Measurements from ENCODE around the gene A2ML1.
"Not testable (repeated sequence)": the region's sequence is repeated elsewhere in the genome, so short reads cannot be mapped to it uniquely, and the experiment has no call there.

A2ML1 gene

GRCh38 chr12:8822298-8822697 is at the start of gene A2ML1:
Gene A2ML1, plus strand, starts transcription at chr12:8822621. Its CDS starts 31 bp downstream, at chr12:8822652.
- DNase-seq (ENCODE audit: low read depth in 2 of 2) = no peak

- DNase-seq (ENCODE audit: low read depth in 2 of 2) = no peak
Measured at GRCh38 chr12:8773461-8773860, 49.0 kb upstream of the A2ML1 start.

- DNase-seq (ENCODE audit: low read depth in 2 of 2) = no peak
Measured at GRCh38 chr12:8779281-8779680, 43.1 kb upstream of the A2ML1 start.

- DNase-seq (ENCODE audit: low read depth in 2 of 2) = no peak
Measured at GRCh38 chr12:8779862-8780261, 42.6 kb upstream of the A2ML1 start.

GRCh38 chr12:8780389-8780788 is 42.0 kb upstream of the A2ML1 start:
- no peak for DNase-seq (ENCODE audit: low read depth in 2 of 2)

GRCh38 chr12:8781381-8782127 is 40.9 kb upstream of the A2ML1 start:
- no peak for DNase-seq (ENCODE audit: low read depth in 2 of 2)

- DNase-seq (ENCODE audit: low read depth in 2 of 2) = no peak
Measured at GRCh38 chr12:8784290-8784888, 38.0 kb upstream of the A2ML1 start.

GRCh38 chr12:8785499-8785898 is 36.9 kb upstream of the A2ML1 start:
- DNase-seq (ENCODE audit: low read depth in 2 of 2) = no peak

GRCh38 chr12:8787206-8787605 is 35.2 kb upstream of the A2ML1 start:
- DNase-seq (ENCODE audit: low read depth in 2 of 2) = not testable (repeated sequence)

- not testable (repeated sequence) for DNase-seq (ENCODE audit: low read depth in 2 of 2)
Measured at GRCh38 chr12:8788706-8789105, 33.7 kb upstream of the A2ML1 start.

GRCh38 chr12:8789341-8790013 is 32.9 kb upstream of the A2ML1 start:
- not testable (repeated sequence) for DNase-seq (ENCODE audit: low read depth in 2 of 2)

GRCh38 chr12:8793226-8793625 is 29.2 kb upstream of the A2ML1 start:
- not testable (repeated sequence) for DNase-seq (ENCODE audit: low read depth in 2 of 2)

- not testable (repeated sequence) for DNase-seq (ENCODE audit: low read depth in 2 of 2)
Measured at GRCh38 chr12:8794611-8795010, 27.8 kb upstream of the A2ML1 start.

GRCh38 chr12:8796831-8797626 is 25.4 kb upstream of the A2ML1 start:
- DNase-seq (ENCODE audit: low read depth in 2 of 2) = no peak

GRCh38 chr12:8801213-8801612 is 21.2 kb upstream of the A2ML1 start:
- DNase-seq (ENCODE audit: low read depth in 2 of 2) = not testable (repeated sequence)

- DNase-seq (ENCODE audit: low read depth in 2 of 2) = not testable (repeated sequence)
Measured at GRCh38 chr12:8804833-8805232, 17.6 kb upstream of the A2ML1 start.

- not testable (repeated sequence) for DNase-seq (ENCODE audit: low read depth in 2 of 2)
Measured at GRCh38 chr12:8805487-8805886, 16.9 kb upstream of the A2ML1 start.

GRCh38 chr12:8807084-8807483 is 15.3 kb upstream of the A2ML1 start:
- DNase-seq (ENCODE audit: low read depth in 2 of 2) = not testable (repeated sequence)

- DNase-seq (ENCODE audit: low read depth in 2 of 2) = not testable (repeated sequence)
Measured at GRCh38 chr12:8810112-8810511, 12.3 kb upstream of the A2ML1 start.

GRCh38 chr12:8813572-8814357 is 8.7 kb upstream of the A2ML1 start:
- no peak for DNase-seq (ENCODE audit: low read depth in 2 of 2)

- no peak for DNase-seq (ENCODE audit: low read depth in 2 of 2)
Measured at GRCh38 chr12:8816448-8817050, 5.9 kb upstream of the A2ML1 start.
